Effector memory CD4-positive, alpha-beta T cell (primary cell): ENCODE data around the gene KRTAP5-7.
"Not testable (repeated sequence)": the region's sequence is repeated elsewhere in the genome, so short reads cannot be mapped to it uniquely, and the experiment has no call there.

Experiments
- DNase-seq, 3 donors: peaks; one replicate each; pipeline ENCODE4 v3.0.0-alpha.2; 2020
- H3K27ac ChIP-seq: 2 replicates; pipeline ENCODE4 v1.7.0; 2013; ENCODE audit warnings: mild to moderate bottlenecking, low read length, moderate library complexity; ENCODE audit not compliant: insufficient read depth, poor library complexity, severe bottlenecking
- H3K27me3 ChIP-seq: replicated peaks from 2 replicates; pipeline ENCODE4 v1.7.0; 2013; ENCODE audit warnings: mild to moderate bottlenecking, low read length; ENCODE audit not compliant: insufficient read depth, control insufficient read depth, poor library complexity, severe bottlenecking
- H3K36me3 ChIP-seq: 2 replicates; pipeline ENCODE4 v1.7.0; 2013; ENCODE audit warnings: mild to moderate bottlenecking, low read length, moderate library complexity; ENCODE audit not compliant: control insufficient read depth, insufficient read depth
- H3K4me1 ChIP-seq: 2 replicates; pipeline ENCODE4 v1.7.0; 2013; ENCODE audit warnings: low read length, mild to moderate bottlenecking; ENCODE audit not compliant: control insufficient read depth, insufficient read depth, poor library complexity, severe bottlenecking
- H3K4me3 ChIP-seq: 2 replicates; pipeline ENCODE4 v1.7.0; 2013; ENCODE audit warnings: low read length, low read depth, mild to moderate bottlenecking; ENCODE audit not compliant: insufficient read depth, poor library complexity, severe bottlenecking
- H3K9me3 ChIP-seq: 2 replicates; pipeline ENCODE4 v1.7.0; 2013; ENCODE audit warnings: mild to moderate bottlenecking, low read length, moderate library complexity; ENCODE audit not compliant: control insufficient read depth

KRTAP5-7 gene

GRCh38 chr11:71534711-71535608 lies 7.9 kb downstream of the KRTAP5-7 start:
- H3K27ac ChIP-seq, H3K4me1 ChIP-seq, H3K9me3 ChIP-seq, H3K27me3 ChIP-seq, H3K4me3 ChIP-seq, H3K36me3 ChIP-seq, DNase-seq: not testable (repeated sequence)

- Histone ChIP-seq H3K27me3 (no peaks in the 10 kb centered on the region), H3K36me3 (no peaks in the 10 kb centered on the region), H3K9me3 (no peaks in the 10 kb centered on the region), H3K4me1 (no peaks in the 10 kb centered on the region), H3K27ac (no peak overlapping the region), H3K4me3 (no peak overlapping the region)
- DNase-seq: no peak
These were observed 8.8 kb downstream of the KRTAP5-7 start for GRCh38 chr11:71535825-71536224.

GRCh38 chr11:71537537-71537936 lies 10.5 kb downstream of the KRTAP5-7 start:
- H3K4me3 ChIP-seq: no peak overlapping the region
- H3K4me1 ChIP-seq: no peaks in the 10 kb centered on the region
- no peak overlapping the region for H3K27ac ChIP-seq
- H3K36me3 ChIP-seq: no peaks in the 10 kb centered on the region
- no peak for DNase-seq
- H3K9me3 ChIP-seq: no peaks in the 10 kb centered on the region
- H3K27me3 ChIP-seq: no peaks in the 10 kb centered on the region

GRCh38 chr11:71537977-71538665 lies 11.1 kb downstream of the KRTAP5-7 start, which contains the start of gene KRTAP5-8:
Gene KRTAP5-8, plus strand, starts transcription at chr11:71538025. Its CDS starts 31 bp downstream, at chr11:71538056.
- H3K36me3 ChIP-seq, H3K4me1 ChIP-seq: not testable (repeated sequence)

GRCh38 chr11:71538666-71538990 lies 11.6 kb downstream of the KRTAP5-7 start:
- no peaks in the 10 kb centered on the region for H3K9me3 ChIP-seq
- no peaks in the 10 kb centered on the region for H3K36me3 ChIP-seq
- H3K27ac ChIP-seq: no peak overlapping the region
- H3K4me1 ChIP-seq: no peaks in the 10 kb centered on the region
- H3K27me3 ChIP-seq: no peaks in the 10 kb centered on the region
- DNase-seq: no peak
- no peak overlapping the region for H3K4me3 ChIP-seq

More at GRCh38 chr11:71537977-71538665, 11.1 kb downstream of the KRTAP5-7 start, which contains the start of gene KRTAP5-8:
- DNase-seq, H3K4me3 ChIP-seq, H3K27me3 ChIP-seq, H3K9me3 ChIP-seq, H3K27ac ChIP-seq: not testable (repeated sequence)

- H3K27ac ChIP-seq: no peak overlapping the region
- no peaks in the 10 kb centered on the region for H3K4me1 ChIP-seq
- DNase-seq: no peak
- H3K4me3 ChIP-seq: no peak overlapping the region
- no peaks in the 10 kb centered on the region for H3K27me3 ChIP-seq
- H3K9me3 ChIP-seq: no peaks in the 10 kb centered on the region
- H3K36me3 ChIP-seq: no peaks in the 10 kb centered on the region
These were observed 11.9 kb downstream of the KRTAP5-7 start for GRCh38 chr11:71539017-71539416.

- not testable (repeated sequence) for H3K27ac ChIP-seq, DNase-seq, H3K4me3 ChIP-seq, H3K27me3 ChIP-seq, H3K36me3 ChIP-seq, H3K9me3 ChIP-seq, H3K4me1 ChIP-seq
These were observed 12.9 kb downstream of the KRTAP5-7 start for GRCh38 chr11:71539971-71540370.

- not testable (repeated sequence) for DNase-seq, H3K27me3 ChIP-seq, H3K9me3 ChIP-seq
These were observed 13.6 kb downstream of the KRTAP5-7 start for GRCh38 chr11:71540521-71541304.

GRCh38 chr11:71542382-71542781 lies 15.3 kb downstream of the KRTAP5-7 start:
- no peaks in the 10 kb centered on the region for H3K9me3 ChIP-seq
- no peak for DNase-seq

More at GRCh38 chr11:71540521-71541304, 13.6 kb downstream of the KRTAP5-7 start:
- not testable (repeated sequence) for H3K36me3 ChIP-seq, H3K4me3 ChIP-seq, H3K4me1 ChIP-seq, H3K27ac ChIP-seq

More at GRCh38 chr11:71542382-71542781, 15.3 kb downstream of the KRTAP5-7 start:
- H3K36me3 ChIP-seq: no peaks in the 10 kb centered on the region
- no peaks in the 10 kb centered on the region for H3K4me1 ChIP-seq
- H3K27ac ChIP-seq: no peak overlapping the region
- H3K27me3 ChIP-seq: no peaks in the 10 kb centered on the region
- no peak overlapping the region for H3K4me3 ChIP-seq
